Prostate gland (tissue), 2 donors: Measurements from ENCODE around the gene ERC2. TPM values are rescaled to one million over a fixed set of nuclear protein-coding genes. Genes with fewer than 3 reads are reported as not detected.

Experiments
- DNase-seq: peaks from one replicate; pipeline ENCODE4 v3.0.0-alpha.2; 2019; ENCODE audit warnings: low spot score
- H3K27ac ChIP-seq, 2 donors: fragments of 200-600 bp; sonication (generic); 2 replicates each; pipeline ENCODE4 v1.5.1; 2017 to 2019
- H3K27me3 ChIP-seq: fragments of 200-600 bp; sonication (generic); replicated peaks from 2 replicates; pipeline ENCODE4 v1.5.1; 2019; ENCODE audit not compliant: insufficient read depth
- H3K36me3 ChIP-seq, 2 donors: fragments of 200-600 bp; sonication (generic); 1 replicate in 1 of 2; 2 replicates in 1 of 2; pipeline versions ENCODE4 v1.5.1 to v1.8.1; 2017 to 2019
- H3K4me1 ChIP-seq: fragments of 200-600 bp; sonication (generic); replicated peaks from 2 replicates; pipeline ENCODE4 v1.5.1; 2019
- H3K4me3 ChIP-seq, 2 donors: fragments of 200-600 bp; sonication (generic); 2 replicates each; pipeline ENCODE4 v1.5.1; 2017 to 2019
- H3K9me3 ChIP-seq: fragments of 200-600 bp; sonication (generic); 2 replicates; pipeline ENCODE4 v1.5.1; 2017
- POLR2A ChIP-seq: fragments of 450-650 bp; IDR thresholded peaks from one replicate; pipeline ENCODE4 v1.6.1; 2016; ENCODE audit warnings: antibody characterized with exemption, mild to moderate bottlenecking
- POLR2AphosphoS5 ChIP-seq: sonication (generic); formaldehyde crosslinking; IDR thresholded peaks from one replicate; pipeline ENCODE4 v1.6.1; 2017; ENCODE audit warnings: antibody characterized with exemption
- WGBS: methylation state at CpG from one replicate; pipeline ENCODE4 v1.1.5; 2018; 5-methylcytosine and 5-hydroxymethylcytosine counted together
- intact Hi-C: fragments of 100-400 bp; cut with DNase I; formaldehyde crosslinking; loops from one replicate; pipeline ENCODE4 v1.14.2; 2022
- total RNA-seq, 2 donors: library from RNA; depleted of rRNA; stranded (reverse); fragments of >200 nt; gene quantifications; one replicate each; pipeline ENCODE4 v1.1.0, GENCODE V29; 2016
- TF ChIP-seq, protein P1 (sequence below), 4 experiments: fragments of 200-600 bp in 2 of 4; fragments of 450-650 bp in 2 of 4; sonication (generic) in 2 of 4; IDR thresholded peaks; 1 replicate in 3 of 4; 2 replicates in 1 of 4; pipeline ENCODE4 v1.5.1; 2016 to 2019; ENCODE audit warnings: antibody characterized with exemption in 4 of 4, mild to moderate bottlenecking in 2 of 4, moderate library complexity in 2 of 4

The ERC2 gene
- total RNA-seq, 2 donors from 2014 or later = 1.0 to 2.7 TPM

DNA sequence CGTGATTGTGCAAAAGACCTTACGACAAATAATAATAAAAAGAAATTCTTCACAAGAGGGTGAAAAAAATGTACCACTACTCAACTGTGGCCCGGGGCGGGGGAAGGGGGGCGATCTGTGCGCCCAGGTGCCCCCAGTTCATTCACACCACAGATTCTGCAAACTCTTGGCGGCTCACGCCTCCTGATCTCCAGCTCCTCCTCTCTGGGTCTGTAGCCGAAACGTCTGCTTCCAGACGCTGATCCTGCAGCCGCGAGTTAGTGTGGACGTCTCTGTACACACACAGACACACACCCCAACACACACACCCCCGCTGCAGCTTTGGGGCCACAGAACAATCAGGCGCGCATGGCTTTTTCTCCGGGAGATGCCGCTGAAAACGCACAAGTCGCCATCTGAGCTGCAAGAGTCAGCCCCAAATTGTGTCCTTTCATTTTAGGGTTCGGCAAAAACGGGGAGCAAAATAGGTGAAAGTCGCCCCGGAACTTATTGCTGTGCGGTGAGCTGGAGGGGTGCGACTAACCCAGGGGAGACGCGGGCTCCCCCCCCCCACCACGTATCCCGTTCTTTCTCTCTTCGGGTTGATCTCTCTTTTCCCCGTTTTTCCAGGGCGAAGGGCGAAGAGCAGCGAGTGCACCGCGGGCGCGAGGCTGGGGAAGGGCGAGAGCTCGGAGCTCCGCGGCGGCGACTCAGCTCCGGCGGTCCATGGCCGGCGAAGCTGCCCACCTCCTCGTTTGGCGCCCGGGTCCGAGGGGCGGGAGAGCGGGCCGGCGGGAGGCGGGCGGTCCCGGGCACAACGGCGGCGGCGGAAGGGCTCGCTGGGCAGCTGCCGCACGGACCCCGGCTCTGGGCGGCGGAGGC lies 980.7 kb downstream of the ERC2 start:
- under 1% methylated on average over 71 of the region's 71 CpGs for WGBS
- H3K4me1 ChIP-seq = peaks cover 3% of the 10 kb centered on the region

DNA sequence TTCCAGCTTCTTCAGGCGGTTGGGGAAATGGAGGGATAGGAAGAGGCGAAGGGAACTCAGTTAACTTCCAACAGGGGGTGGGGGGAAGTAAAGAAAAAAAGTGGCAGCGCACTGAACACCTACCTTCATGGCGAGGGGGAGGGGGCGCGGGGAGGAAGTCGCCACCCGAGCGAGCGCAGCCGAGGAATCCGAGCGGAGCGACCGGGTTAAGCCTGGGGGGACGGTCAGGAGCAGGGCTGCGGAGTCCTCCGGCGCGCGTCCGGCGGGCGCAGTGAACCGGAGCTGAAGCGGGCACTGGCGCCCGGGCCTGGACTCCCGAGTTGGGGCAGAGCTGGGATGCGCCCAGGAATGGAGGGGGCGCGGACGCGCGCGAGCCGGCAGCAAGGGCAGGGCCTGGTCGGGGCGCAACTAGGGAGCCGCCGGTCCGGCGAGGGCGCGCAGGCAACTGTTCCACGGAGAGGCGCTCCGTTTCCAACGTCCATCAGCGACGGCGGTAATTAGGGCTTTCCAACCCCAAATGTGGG lies 981.3 kb downstream of the ERC2 start, which contains the start of gene WNT5A:
WNT5A (minus strand) TSS at position 450 of the 524 bp plus-strand sequence; CDS start at position 129, 321 bp downstream.
- WGBS = under 1% methylated on average over 52 of the region's 52 CpGs

More for the DNA sequence above, 980.7 kb downstream of the ERC2 start:
- Histone ChIP-seq H3K27me3 (peaks cover 2% of the 10 kb centered on the region), H3K9me3 (no peaks in the 10 kb centered on the region), H3K36me3 (no peaks in the 10 kb centered on the region), H3K27ac (peak overlapping the region; percentile 64 to 67), H3K4me3 (peak overlapping the region; percentile 58 to 61)
- intact Hi-C loops = loop anchor here (5.0 to 10.0 kb wide), 8 partner anchors 85 to 1363 kb away; partner anchors contain the start of gene CACNA2D3
- no peak for TF ChIP-seq POLR2A
- no peak for TF ChIP-seq POLR2AphosphoS5
- TF ChIP-seq, protein P1, sequence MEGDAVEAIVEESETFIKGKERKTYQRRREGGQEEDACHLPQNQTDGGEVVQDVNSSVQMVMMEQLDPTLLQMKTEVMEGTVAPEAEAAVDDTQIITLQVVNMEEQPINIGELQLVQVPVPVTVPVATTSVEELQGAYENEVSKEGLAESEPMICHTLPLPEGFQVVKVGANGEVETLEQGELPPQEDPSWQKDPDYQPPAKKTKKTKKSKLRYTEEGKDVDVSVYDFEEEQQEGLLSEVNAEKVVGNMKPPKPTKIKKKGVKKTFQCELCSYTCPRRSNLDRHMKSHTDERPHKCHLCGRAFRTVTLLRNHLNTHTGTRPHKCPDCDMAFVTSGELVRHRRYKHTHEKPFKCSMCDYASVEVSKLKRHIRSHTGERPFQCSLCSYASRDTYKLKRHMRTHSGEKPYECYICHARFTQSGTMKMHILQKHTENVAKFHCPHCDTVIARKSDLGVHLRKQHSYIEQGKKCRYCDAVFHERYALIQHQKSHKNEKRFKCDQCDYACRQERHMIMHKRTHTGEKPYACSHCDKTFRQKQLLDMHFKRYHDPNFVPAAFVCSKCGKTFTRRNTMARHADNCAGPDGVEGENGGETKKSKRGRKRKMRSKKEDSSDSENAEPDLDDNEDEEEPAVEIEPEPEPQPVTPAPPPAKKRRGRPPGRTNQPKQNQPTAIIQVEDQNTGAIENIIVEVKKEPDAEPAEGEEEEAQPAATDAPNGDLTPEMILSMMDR (IDR thresholded peaks at IDR 0.05) = no peak
- DNase-seq = no peak

DNA sequence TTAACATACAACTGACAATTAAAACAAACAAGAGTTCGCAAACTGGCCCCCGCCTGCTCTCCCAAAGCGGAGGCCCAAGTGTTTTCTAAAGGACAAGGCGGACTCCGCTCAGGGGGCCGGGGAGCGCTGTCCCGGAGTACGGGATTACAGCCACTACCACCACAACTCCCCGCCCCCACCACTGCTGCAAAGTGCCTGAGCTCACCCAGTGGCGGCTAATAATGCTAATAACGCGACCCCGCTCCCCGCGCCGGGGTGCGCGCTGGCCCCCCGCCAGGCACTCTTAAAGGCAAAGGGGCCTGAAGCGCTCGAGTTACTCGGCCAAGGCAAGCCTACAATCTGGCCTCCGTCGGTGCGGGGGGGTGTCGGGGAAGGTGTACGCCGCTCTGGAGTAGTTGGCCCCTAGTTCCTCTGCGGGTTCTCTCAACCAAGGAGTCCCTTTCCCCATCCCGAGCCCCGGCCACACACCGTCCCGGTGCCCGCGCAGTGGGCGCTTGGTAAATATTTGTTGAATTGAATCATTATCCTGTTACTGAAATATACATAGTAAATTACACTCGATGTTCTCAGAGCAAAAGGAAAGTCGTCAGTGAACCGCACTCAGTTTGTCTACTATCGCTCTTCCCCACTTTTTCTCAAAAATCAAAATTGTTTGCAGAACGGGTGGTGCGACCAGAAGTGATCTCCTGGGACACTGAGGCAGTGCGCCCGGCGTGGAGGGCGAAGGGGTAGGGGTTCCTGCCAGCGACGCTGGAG lies 982.0 kb downstream of the ERC2 start:
- Histone ChIP-seq H3K4me1 (no peaks in the 10 kb centered on the region), H3K27ac (peak overlapping the region; percentile 62 to 64), H3K9me3 (no peaks in the 10 kb centered on the region), H3K4me3 (peak overlapping the region; percentile 58 to 61), H3K36me3 (no peaks in the 10 kb centered on the region), H3K27me3 (peaks cover 10% of the 10 kb centered on the region)
- intact Hi-C loops = loop anchor here (5.0 to 10.0 kb wide), 8 partner anchors 86 to 1361 kb away; partner anchors contain the start of gene CACNA2D3
- DNase-seq = no peak
- WGBS = 4% methylated on average over 49 of the region's 49 CpGs
- TF ChIP-seq, protein P1 (IDR thresholded peaks at IDR 0.05) = no peak
- TF ChIP-seq POLR2AphosphoS5 (no peak), POLR2A (no peak)

More for the DNA sequence above, 981.3 kb downstream of the ERC2 start, which contains the start of gene WNT5A:
- peak within 1 kb of the TSS; percentile 64 to 67 for H3K27ac ChIP-seq
- peak within 1 kb of the TSS; percentile 58 to 61 for H3K4me3 ChIP-seq
- DNase-seq = no peak
- no peaks in the 10 kb centered on the region for H3K9me3 ChIP-seq
- intact Hi-C loops = loop anchor here (5.0 to 10.0 kb wide), 8 partner anchors 85 to 1362 kb away; partner anchors contain the start of gene CACNA2D3
- TF ChIP-seq POLR2A = no peak
- no peak for TF ChIP-seq POLR2AphosphoS5
- TF ChIP-seq, protein P1 (IDR thresholded peaks at IDR 0.05) = no peak
- peaks cover 6% of the 10 kb centered on the region for H3K27me3 ChIP-seq
- H3K4me1 ChIP-seq = peaks cover 3% of the 10 kb centered on the region
- no peaks in the 10 kb centered on the region for H3K36me3 ChIP-seq

GRCh38 chr3:55484801-55485791 lies 983.2 kb downstream of the ERC2 start:
- H3K36me3 ChIP-seq = no peaks in the 10 kb centered on the region
- peak overlapping the region; percentile 62 to 64 for H3K27ac ChIP-seq
- H3K4me1 ChIP-seq = no peaks in the 10 kb centered on the region
- H3K4me3 ChIP-seq = peak overlapping the region; percentile 58 to 61
- TF ChIP-seq POLR2A (no peak), POLR2AphosphoS5 (no peak)
- TF ChIP-seq, protein P1 (IDR thresholded peaks at IDR 0.05) = peak; percentile 57 to 80 (median 68)
- no peaks in the 10 kb centered on the region for H3K9me3 ChIP-seq
- H3K27me3 ChIP-seq = peaks cover 10% of the 10 kb centered on the region
- DNase-seq = peak; percentile 57
- 13% methylated on average over 57 of the region's 57 CpGs for WGBS
- intact Hi-C loops = loop anchor here (2.0 to 10.0 kb wide), 10 partner anchors 87 to 1360 kb away; partner anchors contain the start of gene CACNA2D3
